ENCODE data around the gene MFSD12. TPM values are rescaled to one million over a fixed set of nuclear protein-coding genes. Genes with fewer than 3 reads are reported as not detected.

The MFSD12 gene
- 119 TPM for polyA plus RNA-seq (2012; ENCODE audit: insufficient read depth, insufficient read length, low read depth)

DNA sequence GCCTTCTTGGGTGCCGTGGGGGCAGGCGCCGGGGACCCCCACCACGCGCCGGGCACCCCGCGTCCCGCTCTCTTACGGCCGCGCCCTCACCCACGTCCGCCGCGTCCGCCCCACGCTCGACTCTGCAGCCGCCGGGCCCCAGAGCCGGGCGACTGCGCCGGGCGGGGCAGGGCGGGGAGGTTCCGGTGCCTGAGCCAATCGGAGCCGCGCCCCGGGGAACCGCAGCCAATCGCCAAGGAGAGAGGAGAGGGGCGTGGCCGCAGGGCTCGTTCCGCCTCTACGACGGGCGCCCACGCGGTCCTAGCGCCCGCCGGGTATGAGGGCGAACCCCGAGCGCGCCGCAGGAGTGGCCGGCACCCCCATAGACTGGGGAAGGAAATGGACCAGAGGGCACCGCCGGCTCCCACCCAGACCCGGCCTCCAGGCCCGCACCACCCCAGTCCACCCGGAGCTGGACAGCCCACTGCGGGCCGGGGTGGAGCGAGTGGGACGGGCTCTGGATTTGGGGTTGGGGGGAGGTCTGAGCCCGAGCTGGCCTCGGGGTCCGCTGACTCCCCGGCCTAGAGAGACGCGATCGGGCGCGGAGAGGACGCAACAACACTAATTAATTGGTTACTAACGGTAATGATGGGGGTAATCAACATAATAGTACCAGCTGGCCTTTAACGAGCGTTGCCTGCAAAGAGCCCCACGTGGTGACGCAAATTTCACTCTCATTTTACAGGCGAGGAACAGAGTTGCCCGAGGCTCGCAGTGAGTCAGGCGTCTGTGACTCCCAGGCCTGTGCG is at the start of gene MFSD12:
Gene MFSD12, minus strand, starts transcription at position 126 of the 788 bp plus-strand sequence. CDS start 183 bp downstream, outside the sequence.
- TF ChIP-seq, protein P1, sequence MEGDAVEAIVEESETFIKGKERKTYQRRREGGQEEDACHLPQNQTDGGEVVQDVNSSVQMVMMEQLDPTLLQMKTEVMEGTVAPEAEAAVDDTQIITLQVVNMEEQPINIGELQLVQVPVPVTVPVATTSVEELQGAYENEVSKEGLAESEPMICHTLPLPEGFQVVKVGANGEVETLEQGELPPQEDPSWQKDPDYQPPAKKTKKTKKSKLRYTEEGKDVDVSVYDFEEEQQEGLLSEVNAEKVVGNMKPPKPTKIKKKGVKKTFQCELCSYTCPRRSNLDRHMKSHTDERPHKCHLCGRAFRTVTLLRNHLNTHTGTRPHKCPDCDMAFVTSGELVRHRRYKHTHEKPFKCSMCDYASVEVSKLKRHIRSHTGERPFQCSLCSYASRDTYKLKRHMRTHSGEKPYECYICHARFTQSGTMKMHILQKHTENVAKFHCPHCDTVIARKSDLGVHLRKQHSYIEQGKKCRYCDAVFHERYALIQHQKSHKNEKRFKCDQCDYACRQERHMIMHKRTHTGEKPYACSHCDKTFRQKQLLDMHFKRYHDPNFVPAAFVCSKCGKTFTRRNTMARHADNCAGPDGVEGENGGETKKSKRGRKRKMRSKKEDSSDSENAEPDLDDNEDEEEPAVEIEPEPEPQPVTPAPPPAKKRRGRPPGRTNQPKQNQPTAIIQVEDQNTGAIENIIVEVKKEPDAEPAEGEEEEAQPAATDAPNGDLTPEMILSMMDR (IDR thresholded peaks at IDR 0.05; ENCODE audit: low read depth, low read length) = no peak
- Histone ChIP-seq H3K36me3 (no peaks in the 10 kb centered on the region), H3K9me3 (no peaks in the 10 kb centered on the region), H3K27me3 (no peaks in the 10 kb centered on the region), H3K4me1 (no peaks in the 10 kb centered on the region), H3K4me3 (ENCODE audit: low read depth, low read length) (peak within 1 kb of the TSS; percentile 84)
- DNase-seq = peak; percentile 97

GRCh38 chr19:3606690-3607289 is 49.4 kb upstream of the MFSD12 start, which contains the start of gene TBXA2R:
TSS of gene TBXA2R (minus strand) at chr19:3606875. CDS start at chr19:3600634, 6,241 bp downstream.
- Histone ChIP-seq H3K36me3 (peaks cover 17% of the 10 kb centered on the region), H3K4me3 (ENCODE audit: low read depth, low read length) (peak within 1 kb of the TSS; percentile 52), H3K9me3 (no peaks in the 10 kb centered on the region), H3K4me1 (no peaks in the 10 kb centered on the region), H3K27me3 (no peaks in the 10 kb centered on the region)
- TF ChIP-seq, protein P1 (IDR thresholded peaks at IDR 0.05; ENCODE audit: low read depth, low read length) = no peak
- DNase-seq = peak; percentile 81

DNA sequence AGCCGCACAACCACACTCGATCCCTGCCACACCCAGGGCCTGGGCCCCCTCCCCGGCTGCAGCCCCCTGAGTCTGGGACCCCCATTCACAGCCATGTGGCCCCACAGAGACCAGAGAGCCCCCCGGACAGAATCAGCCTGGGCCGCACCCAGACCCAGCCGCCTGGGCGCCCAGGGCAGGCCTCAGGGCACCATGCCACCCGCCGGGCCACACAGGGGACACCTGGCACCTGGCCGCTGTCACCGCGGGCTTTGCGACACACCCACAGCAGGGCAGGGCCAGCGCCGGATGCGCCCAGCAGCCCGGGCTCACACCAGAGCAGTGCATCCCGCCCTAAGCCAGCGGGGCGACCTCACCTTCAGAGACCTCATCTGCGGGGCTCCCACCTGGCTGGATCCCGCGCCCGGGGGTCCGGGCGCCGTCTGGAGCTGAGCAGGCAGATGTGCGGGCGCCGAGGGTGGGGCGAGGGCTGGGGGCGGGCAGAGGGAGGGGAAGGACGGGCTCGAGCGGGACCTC is 48.8 kb upstream of the MFSD12 start:
- peaks cover 11% of the 10 kb centered on the region for H3K36me3 ChIP-seq
- DNase-seq = no peak
- no peaks in the 10 kb centered on the region for H3K27me3 ChIP-seq
- H3K4me3 ChIP-seq (ENCODE audit: low read depth, low read length) = peak overlapping the region; percentile 52
- TF ChIP-seq, protein P1 (IDR thresholded peaks at IDR 0.05; ENCODE audit: low read depth, low read length) = no peak
- H3K4me1 ChIP-seq = no peaks in the 10 kb centered on the region
- H3K9me3 ChIP-seq = no peaks in the 10 kb centered on the region

GRCh38 chr19:3605770-3606169 is 48.4 kb upstream of the MFSD12 start:
- no peak overlapping the region; the same call in 1 of the 2 replicates for H3K4me3 ChIP-seq (ENCODE audit: low read depth, low read length)

GRCh38 chr19:3605361-3605760 is 48.0 kb upstream of the MFSD12 start:
- TF ChIP-seq, protein P1 (IDR thresholded peaks at IDR 0.05; ENCODE audit: low read depth, low read length) = no peak
- no peak for DNase-seq
- H3K4me3 ChIP-seq (ENCODE audit: low read depth, low read length) = no peak overlapping the region

More at GRCh38 chr19:3605770-3606169, 48.4 kb upstream of the MFSD12 start:
- Histone ChIP-seq H3K36me3 (peaks cover 7% of the 10 kb centered on the region), H3K4me1 (no peaks in the 10 kb centered on the region), H3K27me3 (no peaks in the 10 kb centered on the region), H3K9me3 (no peaks in the 10 kb centered on the region)
- DNase-seq = no peak
- TF ChIP-seq, protein P1 (IDR thresholded peaks at IDR 0.05; ENCODE audit: low read depth, low read length) = no peak

More at GRCh38 chr19:3605361-3605760, 48.0 kb upstream of the MFSD12 start:
- Histone ChIP-seq H3K27me3 (no peaks in the 10 kb centered on the region), H3K4me1 (no peaks in the 10 kb centered on the region), H3K36me3 (peaks cover 5% of the 10 kb centered on the region), H3K9me3 (no peaks in the 10 kb centered on the region)

All from BE2C (cell line).